Stimulated activated CD4-positive, alpha-beta T cell treated with anti-CD3 and anti-CD28 coated beads, Interleukin-12 subunit alpha, Interleukin-12 subunit beta, amount 100 ng/mL, for 24 hours (primary cell): ENCODE results near the gene ZG16B.
A peak's percentile ranks its signal among the peaks of the same experiment; 100 is the strongest.

Source experiments
- DNase-seq, 2 experiments: peaks; one replicate each; pipeline ENCODE4 v3.0.0-alpha.2; 2020; ENCODE audit warnings: low read depth in 2 of 2

Gene ZG16B

GRCh38 chr16:2825049-2825742, 4.9 kb upstream of the ZG16B start:
- DNase-seq: no peak

DNA sequence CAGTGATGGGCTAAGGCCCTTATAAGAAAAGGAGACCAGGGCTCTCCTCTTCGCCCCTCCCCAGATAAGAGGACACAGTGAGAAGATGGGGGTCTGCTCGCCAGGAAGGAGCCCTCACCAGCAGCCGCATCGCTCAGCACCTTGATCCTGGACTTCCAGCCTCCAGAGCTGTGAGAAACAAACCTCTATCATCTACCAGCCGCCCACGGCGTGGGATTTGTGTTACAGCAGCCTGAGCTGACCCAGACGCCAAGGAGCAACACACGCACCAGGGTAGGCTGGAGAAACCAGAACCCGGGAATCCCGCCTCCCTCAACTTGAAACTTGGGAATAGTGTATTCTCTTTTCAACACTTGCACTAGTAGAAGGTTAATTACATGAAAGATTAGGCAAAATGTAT, 4.2 kb upstream of the ZG16B start:
- DNase-seq: no peak

DNA sequence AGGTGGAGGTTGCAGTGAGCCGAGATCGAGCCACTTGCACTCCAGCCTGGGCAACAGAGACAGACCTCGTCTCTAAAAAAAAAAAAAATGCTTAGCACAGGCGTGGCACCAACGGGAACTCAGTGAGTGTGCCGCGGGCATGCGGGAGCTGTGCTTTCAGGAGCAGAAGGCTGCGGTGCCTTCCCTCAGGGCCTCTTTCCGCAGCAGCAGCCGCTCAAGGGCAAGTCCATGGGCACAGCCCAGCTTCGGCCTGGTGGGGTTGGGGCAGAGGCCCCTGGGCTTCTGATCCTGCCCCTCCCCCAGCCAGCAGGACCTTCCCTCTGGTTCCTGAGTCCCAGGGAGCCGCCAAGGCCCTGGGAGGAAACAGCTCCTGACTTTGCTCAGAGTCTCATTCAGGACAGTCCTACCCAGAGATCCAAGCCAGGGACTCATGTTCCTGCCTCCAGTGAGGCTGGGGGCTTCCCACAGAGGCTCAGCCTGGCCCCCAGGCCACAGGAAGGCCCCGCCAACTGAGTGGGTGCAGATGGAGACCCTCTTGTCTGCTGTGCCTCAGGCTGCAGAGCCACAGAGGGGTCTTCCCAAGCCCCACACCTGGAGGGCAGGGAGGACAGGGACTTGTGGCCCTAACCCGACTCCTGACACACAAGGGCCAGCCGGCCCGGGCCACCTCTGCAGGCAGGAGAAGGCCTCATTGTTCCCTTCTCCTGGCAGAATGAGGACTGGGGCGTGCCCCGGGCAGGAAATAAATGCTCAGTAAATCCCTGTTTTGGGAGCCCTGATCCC, 3.3 kb upstream of the ZG16B start:
- no peak for DNase-seq

DNA sequence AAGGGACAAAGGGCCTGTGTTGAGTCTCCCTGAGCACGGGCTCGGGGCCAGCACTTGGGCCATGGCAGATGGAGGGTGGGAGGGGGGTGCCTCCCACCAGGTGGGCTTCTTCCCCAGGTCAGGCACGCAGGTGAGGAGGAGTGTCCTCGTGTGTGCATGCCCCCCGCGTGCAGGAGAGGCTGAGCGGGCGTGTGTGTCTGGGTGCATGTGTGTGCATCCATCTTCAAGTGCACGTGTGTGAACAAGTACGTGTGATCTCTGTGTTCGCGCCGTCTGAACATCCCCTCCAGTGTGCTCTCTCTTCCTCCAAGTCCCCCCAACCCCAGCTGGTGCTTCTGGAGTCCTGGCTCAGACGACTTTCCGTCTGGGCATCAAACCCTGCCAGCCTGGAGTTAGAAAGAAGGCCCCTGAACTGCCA, 2.7 kb upstream of the ZG16B start:
- DNase-seq: no peak

GRCh38 chr16:2827831-2828520, 2.1 kb upstream of the ZG16B start:
- DNase-seq: no peak

- no peak for DNase-seq
Measured at GRCh38 chr16:2828521-2828840, 1.6 kb upstream of the ZG16B start.

- DNase-seq: no peak
Measured at GRCh38 chr16:2828876-2829430, 1.1 kb upstream of the ZG16B start.

GRCh38 chr16:2830355-2830695, 222 bp downstream of the ZG16B start:
- DNase-seq: no peak

DNA sequence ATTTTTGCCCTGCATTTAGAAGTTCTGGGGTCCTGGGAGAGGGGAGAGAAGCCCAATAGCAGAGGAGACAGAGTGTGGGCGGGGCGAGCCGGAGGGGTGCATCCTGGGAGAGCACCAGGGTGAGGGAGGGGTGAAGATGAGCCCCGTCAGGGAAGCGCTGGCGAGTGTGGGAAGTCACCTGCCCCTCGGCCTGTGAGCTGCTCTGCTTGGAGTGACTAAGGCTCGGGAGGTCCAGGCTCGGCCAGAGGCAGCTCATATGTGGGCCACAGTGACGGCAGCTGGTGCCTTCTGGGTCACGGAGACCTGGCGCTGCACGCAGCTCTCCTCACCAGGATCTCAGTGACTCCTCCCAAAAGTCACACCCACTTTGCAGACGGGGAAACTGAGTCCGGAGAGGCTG, 1.1 kb downstream of the ZG16B start:
- no peak for DNase-seq

DNA sequence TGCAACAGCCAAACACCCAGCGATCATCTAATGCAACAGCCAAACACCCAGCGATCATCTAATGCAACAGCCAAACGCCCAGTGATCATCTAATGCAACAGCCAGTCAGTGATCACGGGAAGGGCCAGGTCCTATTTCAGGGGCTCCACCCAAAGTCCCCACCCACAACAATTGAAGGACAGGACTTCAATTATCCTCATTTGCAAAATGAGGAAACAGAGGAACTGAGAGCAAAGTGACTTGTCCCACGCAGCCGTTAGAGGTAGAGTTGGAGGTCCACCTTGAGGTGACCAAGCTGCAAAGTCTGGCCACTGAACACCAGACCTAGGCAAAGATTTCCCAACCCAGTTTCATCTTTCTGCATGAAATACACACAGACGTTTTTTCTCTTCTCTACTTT, 3.7 kb downstream of the ZG16B start:
- no peak for DNase-seq

GRCh38 chr16:2834968-2835367, 4.9 kb downstream of the ZG16B start:
- no peak for DNase-seq

GRCh38 chr16:2835638-2836493, 5.8 kb downstream of the ZG16B start:
- DNase-seq: no peak

GRCh38 chr16:2836646-2837508, 6.8 kb downstream of the ZG16B start:
- no peak for DNase-seq

DNA sequence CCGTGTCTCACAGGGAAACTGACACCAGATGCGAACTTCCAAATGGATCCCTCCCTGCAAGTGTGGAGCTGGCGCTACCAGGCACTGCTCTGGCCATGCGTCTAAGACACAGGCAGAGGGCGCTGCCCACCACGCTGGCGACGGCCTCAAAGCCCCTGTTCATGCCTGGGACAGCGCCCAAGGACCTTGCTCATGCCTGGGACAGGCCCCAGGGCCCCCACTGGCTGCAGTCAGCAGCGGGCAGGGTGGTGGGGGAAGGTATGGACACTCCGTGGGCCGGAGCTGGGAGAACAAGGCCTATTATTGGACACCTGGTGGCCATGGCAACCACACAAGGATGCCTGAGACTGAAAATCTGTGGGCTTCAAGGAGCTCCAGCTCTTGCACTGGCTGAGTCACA, 8.8 kb downstream of the ZG16B start:
- peak in 1 of 2 experiments; percentile 35 for DNase-seq

DNA sequence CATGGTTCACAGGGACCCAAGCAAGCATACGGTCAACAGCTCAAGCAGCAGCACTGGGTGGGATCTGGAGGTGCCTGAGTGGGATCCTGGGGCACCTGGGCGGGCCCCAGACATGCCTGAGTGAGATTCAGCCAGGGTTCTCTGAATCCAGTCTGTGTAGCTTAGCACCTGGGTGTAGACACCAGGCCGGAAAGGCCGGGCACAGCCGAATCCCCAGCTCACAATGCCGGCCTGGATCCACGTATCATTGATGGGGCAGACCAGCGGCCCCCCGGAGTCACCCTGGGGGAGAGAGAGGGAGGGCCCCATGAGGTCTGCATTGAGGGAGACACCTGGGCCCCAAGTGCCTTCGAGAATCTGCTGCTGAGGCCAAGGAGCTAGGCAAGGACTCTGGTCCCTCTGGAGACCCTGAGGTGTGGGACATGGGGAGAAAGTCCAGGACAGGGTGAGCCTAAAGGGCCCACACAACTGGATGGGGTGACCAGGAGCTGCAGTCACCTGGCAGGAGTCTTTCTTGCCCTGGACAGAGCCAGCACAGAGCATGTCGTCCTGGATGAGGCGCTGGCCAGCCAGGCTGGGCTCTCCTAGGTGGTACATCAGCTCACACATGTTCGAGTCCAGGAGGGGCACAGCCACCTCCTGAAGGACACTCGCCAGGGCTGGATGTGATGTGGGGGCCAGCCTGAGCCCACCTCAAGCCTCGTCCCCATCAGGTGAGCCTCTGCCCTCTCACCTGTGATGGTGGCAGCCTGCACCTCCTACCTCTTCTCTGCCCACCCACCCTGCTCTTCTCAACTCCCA, 9.7 kb downstream of the ZG16B start:
- DNase-seq: no peak

DNA sequence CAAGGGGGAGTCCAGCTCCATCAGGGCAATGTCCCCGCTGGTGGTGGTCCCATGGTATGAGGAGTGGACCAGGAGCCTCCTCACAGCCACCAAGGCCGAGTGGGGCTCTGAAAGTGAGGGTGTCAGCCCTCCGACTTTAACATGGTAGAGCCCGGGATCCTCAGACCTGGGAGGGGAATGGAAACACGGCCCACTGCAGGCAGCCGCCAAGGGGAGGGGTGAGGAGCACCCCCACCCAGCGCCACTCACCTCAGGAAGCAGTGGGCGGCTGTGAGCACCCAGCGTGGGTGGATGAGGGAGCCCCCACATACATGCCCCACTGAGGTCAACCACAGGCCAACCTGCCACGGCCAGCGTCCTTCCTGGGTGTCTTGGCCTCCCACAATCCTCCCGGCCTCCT, 10.8 kb downstream of the ZG16B start:
- DNase-seq: no peak

DNA sequence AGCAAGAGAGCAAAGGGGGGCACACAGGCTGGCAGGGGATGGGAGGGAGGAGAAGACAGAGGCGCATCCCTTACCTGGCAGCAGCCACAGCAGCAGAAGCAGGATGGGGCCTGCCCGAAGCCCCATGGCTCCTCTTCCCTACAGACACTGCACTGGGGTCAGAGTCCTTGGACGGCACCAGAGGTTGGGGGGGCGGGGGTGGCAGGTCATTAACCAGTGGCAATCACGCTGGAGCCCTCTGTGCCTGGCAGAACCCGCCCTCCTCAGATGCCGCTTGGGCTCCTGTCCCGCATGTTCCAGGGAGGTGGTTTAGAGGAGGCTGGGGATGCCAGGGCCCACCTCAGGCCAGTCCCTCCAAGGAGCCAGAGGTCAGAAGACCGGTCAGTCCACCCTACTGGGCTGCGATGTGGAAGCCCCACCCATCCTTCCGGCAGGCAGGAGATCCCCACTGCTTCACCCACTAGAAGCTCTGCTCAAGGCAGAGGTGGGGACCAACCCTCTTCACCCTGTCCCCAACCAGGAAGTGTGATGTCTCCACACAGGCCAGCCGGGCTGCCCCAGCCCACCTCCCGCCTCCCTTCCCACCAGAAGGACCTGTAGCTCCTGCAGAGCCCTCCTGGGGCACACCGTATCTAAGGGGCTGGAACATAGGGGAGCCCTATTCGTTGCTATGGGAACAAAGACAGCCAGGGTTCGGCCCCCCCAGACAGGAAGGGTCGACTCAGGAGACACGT, 11.7 kb downstream of the ZG16B start:
- DNase-seq: no peak

DNA sequence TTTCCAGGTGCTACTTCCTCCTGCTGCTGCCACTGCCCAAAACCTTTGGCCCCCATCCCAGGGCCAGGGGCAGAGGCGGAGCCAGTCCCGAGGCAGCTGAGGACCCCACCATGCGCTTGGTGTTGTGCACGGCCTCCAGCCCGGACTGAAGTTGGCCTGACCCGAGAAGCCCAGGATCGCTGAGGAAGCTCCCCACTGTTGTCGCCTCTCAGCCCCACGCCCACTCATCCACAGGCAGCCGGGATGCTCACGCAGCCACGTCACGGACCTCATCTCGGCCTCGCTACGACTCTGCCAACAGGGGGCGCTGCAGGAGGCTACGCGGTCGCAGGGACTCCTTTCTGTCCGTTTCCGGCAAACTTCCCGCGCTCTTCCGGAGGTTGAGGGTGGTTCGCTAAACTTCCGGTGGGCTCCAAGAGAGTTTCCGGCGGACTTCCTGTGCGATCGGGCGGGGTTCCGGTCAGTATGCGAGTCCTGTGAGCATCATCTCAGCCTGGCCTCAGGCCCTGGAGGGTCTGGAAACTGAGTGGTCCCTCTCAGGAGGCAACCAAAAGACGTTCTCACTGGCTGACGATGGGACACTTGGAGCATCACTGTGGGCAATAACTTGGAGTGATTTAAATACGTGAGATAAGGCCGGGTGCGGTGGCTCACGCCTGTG, 12.4 kb downstream of the ZG16B start:
- DNase-seq: peak; percentile 67 to 86

- no peak for DNase-seq
Measured at GRCh38 chr16:2843526-2843925, 13.4 kb downstream of the ZG16B start.
